GM12878 (cell line): ENCODE data around the gene GNAI2. TPM values are rescaled to one million over a fixed set of nuclear protein-coding genes. Genes with fewer than 3 reads are reported as not detected.

Experiments
- ATAC-seq: fragments of 200-7000 bp; cut with Tn5 transposase; 3 replicates; pipeline ENCODE4 v1.9.1; 2020; ENCODE audit warnings: mild to moderate bottlenecking, moderate library complexity
- BruUV-seq: library from RNA; stranded (reverse); fragments of 400-500 nt; replicated peaks from 2 replicates; lab custom pipeline; 2021; lab: Mats Ljungman, UMichigan
- CTCF ChIA-PET: fragments of 300-600 bp; sonication (Branson Sonifier 250); formaldehyde crosslinking; extraction: SDS; loops from one replicate; lab custom pipeline; 2021; ENCODE audit warnings: inconsistent platforms; lab: Yijun Ruan, JAX
- POLR2A ChIA-PET: fragments of 350-600 bp; formaldehyde crosslinking; extraction: SDS; loops from one replicate; lab custom pipeline; 2021; ENCODE audit warnings: inconsistent platforms; lab: Charles Lee
- RAD21 ChIA-PET: fragments of 300-600 bp; sonication (Branson Sonifier 250); formaldehyde crosslinking; loops from one replicate; lab custom pipeline; 2023; ENCODE audit warnings: antibody characterized with exemption; ENCODE audit not compliant: unreplicated experiment; lab: Charles Lee
- SMC1A ChIA-PET: fragments of 300-600 bp; sonication (Branson Sonifier 250); formaldehyde crosslinking; loops from one replicate; lab custom pipeline; 2023; ENCODE audit not compliant: unreplicated experiment, uncharacterized antibody; lab: Charles Lee
- DNase-seq: peaks from one replicate; pipeline ENCODE4 v3.0.0-alpha.2; 2011; ENCODE audit warnings: low read depth, low spot score
- FAIRE-seq: peaks from 3 replicates; lab custom pipeline; 2011; peaks lifted over from hg19 to GRCh38; lab: Jason Lieb, UNC
- H2AFZ ChIP-seq: 2 replicates; pipeline ENCODE4 v1.6.0; 2011; ENCODE audit warnings: low read depth, low read length, control low read depth; ENCODE audit not compliant: control insufficient read depth
- H3K27ac ChIP-seq: 2 replicates; pipeline ENCODE4 v1.5.1; 2011; ENCODE audit warnings: control low read depth; ENCODE audit not compliant: control insufficient read depth, insufficient read depth
- H3K27me3 ChIP-seq, 2 experiments: replicated peaks in 1 of 2; 2 replicates each; pipeline versions ENCODE4 v1.6.0 to v1.6.1; 2011; ENCODE audit warnings: low read length in 1 of 2; ENCODE audit not compliant: control insufficient read depth in 2 of 2, insufficient read depth in 2 of 2
- H3K36me3 ChIP-seq, 2 experiments: 2 replicates each; pipeline ENCODE4 v1.5.1; 2011; ENCODE audit warnings: low read length in 1 of 2; ENCODE audit not compliant: control insufficient read depth in 2 of 2, insufficient read depth in 2 of 2
- H3K4me1 ChIP-seq: 2 replicates; pipeline ENCODE4 v1.6.1; 2011; ENCODE audit warnings: mild to moderate bottlenecking, low read length, moderate library complexity, mixed read lengths; ENCODE audit not compliant: control insufficient read depth, insufficient read depth
- H3K4me2 ChIP-seq: 2 replicates; pipeline ENCODE4 v1.6.0; 2011; ENCODE audit warnings: control low read depth; ENCODE audit not compliant: control insufficient read depth, insufficient read depth
- H3K4me3 ChIP-seq: fragments of 200-600 bp; sonication (generic); 2 replicates; pipeline ENCODE4 v1.5.1; 2016
- H3K79me2 ChIP-seq: 2 replicates; pipeline ENCODE4 v1.6.0; 2011; ENCODE audit warnings: low read length; ENCODE audit not compliant: control insufficient read depth, insufficient read depth
- H3K9ac ChIP-seq: 2 replicates; pipeline ENCODE4 v1.8.0; 2011; ENCODE audit warnings: low read length, control low read depth, mixed read lengths; ENCODE audit not compliant: control insufficient read depth, insufficient read depth
- H3K9me3 ChIP-seq: replicated peaks from 3 replicates; pipeline ENCODE4 v1.5.1; 2011; ENCODE audit warnings: mild to moderate bottlenecking, low read length; ENCODE audit not compliant: control insufficient read depth, insufficient read depth
- H4K20me1 ChIP-seq: 2 replicates; pipeline ENCODE4 v1.6.0; 2011; ENCODE audit not compliant: control insufficient read depth, insufficient read depth
- ATF2 ChIP-seq: IDR thresholded peaks from 2 replicates; pipeline ENCODE4 v1.6.1; 2012; ENCODE audit warnings: low read length, inconsistent platforms
- ATF7 ChIP-seq: fragments of 450-650 bp; IDR thresholded peaks from 2 replicates; pipeline ENCODE4 v1.6.1; 2016; ENCODE audit warnings: low read depth, mild to moderate bottlenecking
- CEBPZ ChIP-seq: fragments of 150-350 bp; IDR thresholded peaks from 2 replicates; pipeline ENCODE4 v1.6.1; 2016; ENCODE audit warnings: low read depth, low read length
- CHD2 ChIP-seq: IDR thresholded peaks from 2 replicates; pipeline ENCODE4 v1.6.1; 2011; ENCODE audit warnings: low read depth, low read length, improper control_type of control experiment, borderline replicate concordance
- LARP7 ChIP-seq: fragments of 450-650 bp; IDR thresholded peaks from 2 replicates; pipeline ENCODE4 v1.6.1; 2017; ENCODE audit warnings: mild to moderate bottlenecking
- MXI1 ChIP-seq: fragments of 150-350 bp; IDR thresholded peaks from 2 replicates; pipeline ENCODE4 v1.6.1; 2011; ENCODE audit warnings: low read depth, mild to moderate bottlenecking, inconsistent platforms, low read length, improper control_type of control experiment
- NFIC ChIP-seq: IDR thresholded peaks from 2 replicates; pipeline ENCODE4 v1.6.1; 2012; ENCODE audit warnings: low read depth, mild to moderate bottlenecking, inconsistent platforms, low read length, moderate library complexity
- RFX5 ChIP-seq: IDR thresholded peaks from 2 replicates; pipeline ENCODE4 v1.6.1; 2011; ENCODE audit warnings: low read depth, low read length, improper control_type of control experiment
- YBX1 ChIP-seq: fragments of 450-650 bp; IDR thresholded peaks from 2 replicates; pipeline ENCODE4 v1.6.1; 2016; ENCODE audit warnings: antibody characterized with exemption
- WGBS: methylation state at CpG from one replicate; pipeline ENCODE4 v1.1.6; 2016; ENCODE audit warnings: low lambda C conversion rate; ENCODE audit not compliant: insufficient replicate concordance, insufficient coverage; ENCODE audit errors: missing lambda C conversion rate; 5-methylcytosine and 5-hydroxymethylcytosine counted together
- in situ Hi-C: fragments of 300-500 bp; cut with MboI; formaldehyde crosslinking; loops from 9 replicates; pipeline ENCODE4 v1.14.3; 2018; ENCODE audit warnings: mixed read lengths
- intact Hi-C: fragments of 100-400 bp; cut with micrococcal nuclease; formaldehyde crosslinking; loops from one replicate; pipeline ENCODE4 v1.14.2; 2022; ENCODE audit not compliant: unreplicated experiment
- polyA plus RNA-seq, 11 experiments: library from polyadenylated mRNA; depleted of rRNA in 4 of 11; unstranded in 6 of 11; stranded (reverse) in 5 of 11; fragments of >200 nt; fragmentation: Nextera tagmentation in 4 of 11; fragmentation: Illumina TruSeq in 1 of 11; extraction: Ambion mirVana in 4 of 11; extraction: Trizol in 1 of 11; gene quantifications; 1 replicate in 1 of 11; 2 replicates in 10 of 11; pipeline versions ENCODE4 v1.2.1 to v1.2.3, GENCODE V29; 2011 to 2016; ENCODE audit warnings: inconsistent platforms in 2 of 11, missing spikeins in 2 of 11, low read depth in 1 of 11
- total RNA-seq, 4 experiments: library from RNA; depleted of rRNA in 3 of 4; stranded (reverse); fragments of >200 nt in 3 of 4; fragmentation: Illumina TruSeq in 1 of 4; extraction: Trizol in 1 of 4; gene quantifications; 2 replicates each; pipeline versions ENCODE4 v1.2.1 to v1.2.3, GENCODE V29; 2013 to 2021
- TF ChIP-seq, protein P1 (sequence below): fragments of 450-650 bp; IDR thresholded peaks from 2 replicates; pipeline ENCODE4 v1.6.1; 2017; ENCODE audit warnings: low read depth, mild to moderate bottlenecking, moderate library complexity
- TF ChIP-seq, protein P2 (sequence below): IDR thresholded peaks from 2 replicates; pipeline ENCODE4 v1.6.1; 2011; ENCODE audit warnings: mild to moderate bottlenecking, low read depth, low read length, moderate library complexity; ENCODE audit not compliant: insufficient replicate concordance
- TF ChIP-seq, protein P3 (sequence below): fragments of 450-650 bp; formaldehyde crosslinking; IDR thresholded peaks from 2 replicates; pipeline ENCODE4 v1.4.0; 2020; ENCODE audit warnings: mild to moderate bottlenecking, moderate library complexity

GNAI2 gene
- total and polyA plus RNA-seq, 10 of the 15 experiments (the other 5 are each of a cell fraction or from before 2014, with no cell fraction given), result 5.0 to 346 (median 237) TPM

- BruUV-seq, result no TSS peak
- FAIRE-seq, result no peak
- intact Hi-C loops, result no loop called here
- TF ChIP-seq NFIC, result no peak
- TF ChIP-seq, protein P1, sequence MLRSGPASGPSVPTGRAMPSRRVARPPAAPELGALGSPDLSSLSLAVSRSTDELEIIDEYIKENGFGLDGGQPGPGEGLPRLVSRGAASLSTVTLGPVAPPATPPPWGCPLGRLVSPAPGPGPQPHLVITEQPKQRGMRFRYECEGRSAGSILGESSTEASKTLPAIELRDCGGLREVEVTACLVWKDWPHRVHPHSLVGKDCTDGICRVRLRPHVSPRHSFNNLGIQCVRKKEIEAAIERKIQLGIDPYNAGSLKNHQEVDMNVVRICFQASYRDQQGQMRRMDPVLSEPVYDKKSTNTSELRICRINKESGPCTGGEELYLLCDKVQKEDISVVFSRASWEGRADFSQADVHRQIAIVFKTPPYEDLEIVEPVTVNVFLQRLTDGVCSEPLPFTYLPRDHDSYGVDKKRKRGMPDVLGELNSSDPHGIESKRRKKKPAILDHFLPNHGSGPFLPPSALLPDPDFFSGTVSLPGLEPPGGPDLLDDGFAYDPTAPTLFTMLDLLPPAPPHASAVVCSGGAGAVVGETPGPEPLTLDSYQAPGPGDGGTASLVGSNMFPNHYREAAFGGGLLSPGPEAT, result no peak
- TF ChIP-seq YBX1, result no peak
- TF ChIP-seq ATF7, result no peak
- TF ChIP-seq, protein P2, sequence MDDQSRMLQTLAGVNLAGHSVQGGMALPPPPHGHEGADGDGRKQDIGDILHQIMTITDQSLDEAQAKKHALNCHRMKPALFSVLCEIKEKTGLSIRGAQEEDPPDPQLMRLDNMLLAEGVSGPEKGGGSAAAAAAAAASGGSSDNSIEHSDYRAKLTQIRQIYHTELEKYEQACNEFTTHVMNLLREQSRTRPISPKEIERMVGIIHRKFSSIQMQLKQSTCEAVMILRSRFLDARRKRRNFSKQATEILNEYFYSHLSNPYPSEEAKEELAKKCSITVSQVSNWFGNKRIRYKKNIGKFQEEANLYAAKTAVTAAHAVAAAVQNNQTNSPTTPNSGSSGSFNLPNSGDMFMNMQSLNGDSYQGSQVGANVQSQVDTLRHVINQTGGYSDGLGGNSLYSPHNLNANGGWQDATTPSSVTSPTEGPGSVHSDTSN, result no peak
- no peak for TF ChIP-seq CHD2
- TF ChIP-seq LARP7, result no peak
- no peak for TF ChIP-seq RFX5
- TF ChIP-seq ATF2, result no peak
- TF ChIP-seq CEBPZ, result no peak
- TF ChIP-seq, protein P3, sequence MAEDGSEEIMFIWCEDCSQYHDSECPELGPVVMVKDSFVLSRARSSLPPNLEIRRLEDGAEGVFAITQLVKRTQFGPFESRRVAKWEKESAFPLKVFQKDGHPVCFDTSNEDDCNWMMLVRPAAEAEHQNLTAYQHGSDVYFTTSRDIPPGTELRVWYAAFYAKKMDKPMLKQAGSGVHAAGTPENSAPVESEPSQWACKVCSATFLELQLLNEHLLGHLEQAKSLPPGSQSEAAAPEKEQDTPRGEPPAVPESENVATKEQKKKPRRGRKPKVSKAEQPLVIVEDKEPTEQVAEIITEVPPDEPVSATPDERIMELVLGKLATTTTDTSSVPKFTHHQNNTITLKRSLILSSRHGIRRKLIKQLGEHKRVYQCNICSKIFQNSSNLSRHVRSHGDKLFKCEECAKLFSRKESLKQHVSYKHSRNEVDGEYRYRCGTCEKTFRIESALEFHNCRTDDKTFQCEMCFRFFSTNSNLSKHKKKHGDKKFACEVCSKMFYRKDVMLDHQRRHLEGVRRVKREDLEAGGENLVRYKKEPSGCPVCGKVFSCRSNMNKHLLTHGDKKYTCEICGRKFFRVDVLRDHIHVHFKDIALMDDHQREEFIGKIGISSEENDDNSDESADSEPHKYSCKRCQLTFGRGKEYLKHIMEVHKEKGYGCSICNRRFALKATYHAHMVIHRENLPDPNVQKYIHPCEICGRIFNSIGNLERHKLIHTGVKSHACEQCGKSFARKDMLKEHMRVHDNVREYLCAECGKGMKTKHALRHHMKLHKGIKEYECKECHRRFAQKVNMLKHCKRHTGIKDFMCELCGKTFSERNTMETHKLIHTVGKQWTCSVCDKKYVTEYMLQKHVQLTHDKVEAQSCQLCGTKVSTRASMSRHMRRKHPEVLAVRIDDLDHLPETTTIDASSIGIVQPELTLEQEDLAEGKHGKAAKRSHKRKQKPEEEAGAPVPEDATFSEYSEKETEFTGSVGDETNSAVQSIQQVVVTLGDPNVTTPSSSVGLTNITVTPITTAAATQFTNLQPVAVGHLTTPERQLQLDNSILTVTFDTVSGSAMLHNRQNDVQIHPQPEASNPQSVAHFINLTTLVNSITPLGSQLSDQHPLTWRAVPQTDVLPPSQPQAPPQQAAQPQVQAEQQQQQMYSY (CRISPR knock-in tag), result no peak
- TF ChIP-seq MXI1, result no peak
- ChIA-PET CTCF (interaction anchor here (1.0 to 1.9 kb wide), 4 partner anchors 14 to 29 kb away, joined by 3 to 7 read pairs (median 3); no protein-coding TSS in a partner anchor), POLR2A (interaction anchor here (1.2 kb wide), 1 partner anchor 29 kb away, joined by 3 read pairs; no protein-coding TSS in a partner anchor), SMC1A (no interaction called here), RAD21 (no interaction called here)
- H3K27ac ChIP-seq, result no peak overlapping the region
- no peak overlapping the region for H3K4me2 ChIP-seq
- H3K4me3 ChIP-seq, result no peak overlapping the region
- no peaks in the 10 kb centered on the region; a peak in 2 of 4 replicates for H3K27me3 ChIP-seq
- ATAC-seq, result no peak
- no peaks in the 10 kb centered on the region for H3K36me3 ChIP-seq
- in situ Hi-C loops, result no loop called here
- no peaks in the 10 kb centered on the region for H3K9me3 ChIP-seq
- H3K79me2 ChIP-seq, result no peaks in the 10 kb centered on the region
- no peak overlapping the region for H3K9ac ChIP-seq
- H4K20me1 ChIP-seq, result no peaks in the 10 kb centered on the region
- no peak for DNase-seq
- WGBS, result 11% methylated on average over 10 of the region's 10 CpGs
- H3K4me1 ChIP-seq, result peaks cover 3% of the 10 kb centered on the region; the same call in 1 of the 2 replicates
- H2AFZ ChIP-seq, result no peak overlapping the region
Observed at GRCh38 chr3:50217681-50218080, 18.3 kb upstream of the GNAI2 start.
